Measurements from ENCODE around the gene RPL28.

- TF ChIP-seq CTCF (IDR thresholded peaks at IDR 0.05) (no peak), IRF1 (CRISPR knock-in tag; IDR thresholded peaks at IDR 0.05) (no peak), GTF2I (CRISPR knock-in tag; conservative IDR thresholded peaks at IDR 0.05) (no peak), E2F4 (CRISPR knock-in tag; IDR thresholded peaks at IDR 0.05; ENCODE audit: borderline replicate concordance, low read depth) (no peak), ETV6 (CRISPR knock-in tag; IDR thresholded peaks at IDR 0.05) (no peak), ZBTB43 (CRISPR knock-in tag; IDR thresholded peaks at IDR 0.05) (no peak), JUN (CRISPR knock-in tag; IDR thresholded peaks at IDR 0.05) (no peak), ZNF671 (CRISPR knock-in tag; IDR thresholded peaks at IDR 0.05) (no peak)
These were observed 1.4 kb upstream of the RPL28 start, which contains the start of gene TMEM238 for GRCh38 chr19:55384131-55384919.
